SK-N-MC (cell line): ENCODE measurements around the gene ZNF99.

Experiments
- EZH2 ChIP-seq: fragments of 200-600 bp; sonication (generic); IDR thresholded peaks from one replicate; pipeline ENCODE4 v1.6.1; 2017; ENCODE audit warnings: antibody characterized with exemption
- POLR2AphosphoS5 ChIP-seq: IDR thresholded peaks from 2 replicates; pipeline ENCODE4 v1.6.1; 2012; ENCODE audit warnings: mild to moderate bottlenecking, low read depth, low read length, borderline replicate concordance

DNA sequence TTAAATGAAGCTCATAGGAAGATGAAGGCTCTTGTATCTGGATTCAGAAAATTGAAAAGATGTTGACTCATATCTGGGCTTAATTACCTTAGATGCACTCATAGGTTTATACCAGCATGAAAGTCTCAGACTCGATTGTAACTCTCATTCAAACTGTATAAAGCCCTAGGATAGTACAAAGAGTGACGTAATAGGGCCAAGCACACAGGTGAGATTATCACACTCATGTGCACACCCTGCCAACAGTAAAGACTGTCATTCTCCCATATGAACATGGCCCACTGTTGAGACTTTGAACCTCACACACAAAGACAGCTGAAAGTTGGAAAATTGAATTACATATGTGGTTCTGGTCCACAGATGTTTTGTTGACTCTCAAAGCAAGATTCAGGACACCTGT, 30.2 kb upstream of the ZNF99 start:
- TF ChIP-seq EZH2 (no peak), POLR2AphosphoS5 (no peak)
